Prostate gland (tissue), 2 donors: ENCODE data around the gene DRG2.

Experiments
- CTCF ChIP-seq, 4 experiments: fragments of 200-600 bp in 2 of 4; fragments of 450-650 bp in 2 of 4; sonication (generic) in 2 of 4; IDR thresholded peaks; 1 replicate in 3 of 4; 2 replicates in 1 of 4; pipeline ENCODE4 v1.5.1; 2016 to 2019; ENCODE audit warnings: antibody characterized with exemption in 4 of 4, mild to moderate bottlenecking in 2 of 4, moderate library complexity in 2 of 4
- POLR2A ChIP-seq: fragments of 450-650 bp; IDR thresholded peaks from one replicate; pipeline ENCODE4 v1.6.1; 2016; ENCODE audit warnings: antibody characterized with exemption, mild to moderate bottlenecking
- POLR2AphosphoS5 ChIP-seq: sonication (generic); formaldehyde crosslinking; IDR thresholded peaks from one replicate; pipeline ENCODE4 v1.6.1; 2017; ENCODE audit warnings: antibody characterized with exemption

DNA sequence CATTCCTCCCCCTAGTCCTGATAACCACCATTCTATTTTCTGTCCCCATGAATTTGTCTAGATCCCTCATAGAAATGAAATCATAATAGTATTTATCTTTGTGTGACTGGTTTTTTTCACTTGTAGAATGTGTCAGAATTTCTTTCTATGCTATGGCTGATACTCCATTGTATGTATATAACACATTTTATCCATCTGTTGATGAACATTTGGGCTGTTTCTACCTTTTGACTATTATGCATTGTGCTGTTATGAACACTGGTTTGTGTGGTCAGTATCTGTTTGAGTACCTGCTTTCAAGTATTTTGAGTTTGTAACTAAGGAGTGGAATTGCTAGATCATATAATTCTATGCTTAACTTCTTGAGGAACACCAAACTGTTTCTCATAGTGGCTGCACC is 16.0 kb upstream of the DRG2 start:
- TF ChIP-seq CTCF (IDR thresholded peaks at IDR 0.05), result no peak
- no peak for TF ChIP-seq POLR2AphosphoS5
- no peak for TF ChIP-seq POLR2A
